ENCODE measurements around the gene CDKAL1. TPM values are rescaled to one million over a fixed set of nuclear protein-coding genes. Genes with fewer than 3 reads are reported as not detected.

Gene CDKAL1
- total and polyA plus RNA-seq, 9 of the 15 experiments (the other 6 are each of a cell fraction or from before 2014, with no cell fraction given) = 11.2 to 36.3 (median 20.1) TPM

GRCh38 chr6:21190701-21191100 lies 656.4 kb downstream of the CDKAL1 start:
- FAIRE-seq (no peak), ATAC-seq (no peak), DNase-seq (ENCODE audit: extremely low read depth in 1 of 4, low spot score in 3 of 4) (no peak)
- BruUV-seq (replicated peaks) = no TSS peak
- Histone ChIP-seq H3K4me1 (replicated peaks in 1 of 2; ENCODE audit: control insufficient read depth in 2 of 2, insufficient read depth in 2 of 2, low read length in 2 of 2) (no peaks in the 10 kb centered on the region), H2AFZ (ENCODE audit: low read depth, low read length) (no peak overlapping the region), H3K79me2 (ENCODE audit: control insufficient read depth, insufficient read depth, low read length) (no peaks in the 10 kb centered on the region), H3K9ac (ENCODE audit: insufficient read depth in 1 of 2, low read depth in 2 of 2, low read length in 2 of 2) (no peak overlapping the region), H3K4me3 (no peak overlapping the region), H3K4me2 (ENCODE audit: insufficient read depth, low read length) (no peak overlapping the region), H3K9me1 (ENCODE audit: control insufficient read depth, insufficient read depth, low read length) (no peaks in the 10 kb centered on the region), H3K9me3 (replicated peaks; ENCODE audit: control insufficient read depth, insufficient read depth, low read depth, low read length) (no peaks in the 10 kb centered on the region), H3K27me3 (ENCODE audit: control insufficient read depth in 2 of 2, insufficient read depth in 2 of 2, low read length in 2 of 2) (no peaks in the 10 kb centered on the region), H4K20me1 (replicated peaks; ENCODE audit: control insufficient read depth, insufficient read depth, low read length) (no peaks in the 10 kb centered on the region), H3K27ac (ENCODE audit: extremely low read depth, low read depth, low read length) (no peak overlapping the region), H3K36me3 (ENCODE audit: control insufficient read depth, insufficient read depth, low read length) (no peaks in the 10 kb centered on the region)
- WGBS (ENCODE audit: insufficient coverage, low coverage, missing lambda C conversion rate) = 69% methylated on average over 2 of the region's 2 CpGs
- in situ Hi-C loops (cut with MboI) = no loop called here
- no peak for TF ChIP-seq RBM25 (IDR thresholded peaks at IDR 0.05; ENCODE audit: low read depth, low read length, severe bottlenecking)
- TF ChIP-seq ARID3B (CRISPR knock-in tag; IDR thresholded peaks at IDR 0.05; ENCODE audit: borderline replicate concordance) = no peak
- 0 out of 2 replicates have a peak, but pooled peaks have one; percentile 23 for TF ChIP-seq ZNF140 (CRISPR knock-in tag; IDR thresholded peaks at IDR 0.05)
- TF ChIP-seq ZNF277 (CRISPR knock-in tag; IDR thresholded peaks at IDR 0.05; ENCODE audit: borderline replicate concordance) = peak; percentile 80; the same call in 1 of the 2 replicates
- ChIA-PET CTCF (ENCODE audit: low intra/inter-chr PET ratio) (no interaction called here), POLR2A (no interaction called here)
- intact Hi-C loops (cut with micrococcal nuclease) = no loop called here

Data from K562 (cell line).